Measurements from ENCODE around the gene PIK3CA.

DNA sequence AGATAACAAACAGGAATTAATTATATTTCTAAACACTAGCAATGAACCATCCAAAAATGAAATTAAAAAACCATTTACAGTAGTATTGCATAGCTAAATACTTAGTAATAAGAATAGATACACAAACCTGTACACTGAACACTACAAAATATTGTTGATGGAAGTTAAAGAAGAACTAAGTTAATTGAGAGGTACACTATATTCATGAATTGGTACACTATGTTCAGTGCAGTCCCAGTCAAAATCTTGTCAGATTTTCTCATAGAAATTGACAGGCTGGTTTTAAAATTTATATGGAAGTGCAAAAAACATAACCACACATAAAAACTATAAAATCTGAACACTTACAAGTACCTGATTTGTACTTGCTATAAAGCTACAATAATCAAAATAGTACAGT lies 24.4 kb downstream of the PIK3CA start:
- no peak for TF ChIP-seq EZH2phosphoT487 (IDR thresholded peaks at IDR 0.05; ENCODE audit: borderline replicate concordance, low read depth, low read length)
- TF ChIP-seq, protein P1, sequence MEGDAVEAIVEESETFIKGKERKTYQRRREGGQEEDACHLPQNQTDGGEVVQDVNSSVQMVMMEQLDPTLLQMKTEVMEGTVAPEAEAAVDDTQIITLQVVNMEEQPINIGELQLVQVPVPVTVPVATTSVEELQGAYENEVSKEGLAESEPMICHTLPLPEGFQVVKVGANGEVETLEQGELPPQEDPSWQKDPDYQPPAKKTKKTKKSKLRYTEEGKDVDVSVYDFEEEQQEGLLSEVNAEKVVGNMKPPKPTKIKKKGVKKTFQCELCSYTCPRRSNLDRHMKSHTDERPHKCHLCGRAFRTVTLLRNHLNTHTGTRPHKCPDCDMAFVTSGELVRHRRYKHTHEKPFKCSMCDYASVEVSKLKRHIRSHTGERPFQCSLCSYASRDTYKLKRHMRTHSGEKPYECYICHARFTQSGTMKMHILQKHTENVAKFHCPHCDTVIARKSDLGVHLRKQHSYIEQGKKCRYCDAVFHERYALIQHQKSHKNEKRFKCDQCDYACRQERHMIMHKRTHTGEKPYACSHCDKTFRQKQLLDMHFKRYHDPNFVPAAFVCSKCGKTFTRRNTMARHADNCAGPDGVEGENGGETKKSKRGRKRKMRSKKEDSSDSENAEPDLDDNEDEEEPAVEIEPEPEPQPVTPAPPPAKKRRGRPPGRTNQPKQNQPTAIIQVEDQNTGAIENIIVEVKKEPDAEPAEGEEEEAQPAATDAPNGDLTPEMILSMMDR (conservative IDR thresholded peaks at IDR 0.05; ENCODE audit: low read length) = no peak

Data from OCI-LY7 (cell line).